Colonic mucosa (tissue), 4 donors: ENCODE measurements around the gene FCN3. TPM values are rescaled to one million over a fixed set of nuclear protein-coding genes. Genes with fewer than 3 reads are reported as not detected.

Experiments used
- DNase-seq: peaks from one replicate; pipeline ENCODE4 v3.0.0-alpha.2; 2020
- H3K27ac ChIP-seq: fragments of 200-600 bp; one replicate; pipeline ENCODE4 v1.8.0; 2021
- H3K27me3 ChIP-seq: fragments of 200-600 bp; one replicate; pipeline ENCODE4 v1.8.0; 2021
- H3K36me3 ChIP-seq: fragments of 200-600 bp; one replicate; pipeline ENCODE4 v1.8.0; 2021
- H3K4me1 ChIP-seq: fragments of 200-600 bp; one replicate; pipeline ENCODE4 v1.8.0; 2021; ENCODE audit warnings: mild to moderate bottlenecking
- H3K4me3 ChIP-seq: fragments of 200-600 bp; one replicate; pipeline ENCODE4 v1.8.0; 2021
- H3K9ac ChIP-seq, 2 donors: one replicate each; pipeline ENCODE4 v1.7.0; 2013; ENCODE audit warnings: control low read depth in 2 of 2, low read depth in 2 of 2, low read length in 2 of 2
- H3K9me3 ChIP-seq: fragments of 200-600 bp; one replicate; pipeline ENCODE4 v1.8.0; 2021
- intact Hi-C: fragments of 100-400 bp; cut with DNase I; formaldehyde crosslinking; loops from one replicate; pipeline ENCODE4 v1.14.1; 2022
- total RNA-seq, 2 donors: library from RNA; stranded (reverse); fragmentation: NEBNext Ultra II Directional in 1 of 2; extraction: Animal tissue kit (Norgen Biotek cat#: 25700) in 1 of 2; gene quantifications; one replicate each; pipeline ENCODE4 v1.2.1, GENCODE V29; 2021
- TF ChIP-seq, protein P1 (sequence below): fragments of 200-600 bp; IDR thresholded peaks from one replicate; pipeline ENCODE4 v1.8.0; 2022; ENCODE audit warnings: antibody characterized with exemption, mild to moderate bottlenecking
- donor health status: healthy.
- donor health status: DM: no; HTN: no; CAD: no.
- donor health status: DM: no; HTN: no; CAD: no.

Gene FCN3
- total RNA-seq, 2 donors from 2014 or later = 0.42 to 1.5 TPM

DNA sequence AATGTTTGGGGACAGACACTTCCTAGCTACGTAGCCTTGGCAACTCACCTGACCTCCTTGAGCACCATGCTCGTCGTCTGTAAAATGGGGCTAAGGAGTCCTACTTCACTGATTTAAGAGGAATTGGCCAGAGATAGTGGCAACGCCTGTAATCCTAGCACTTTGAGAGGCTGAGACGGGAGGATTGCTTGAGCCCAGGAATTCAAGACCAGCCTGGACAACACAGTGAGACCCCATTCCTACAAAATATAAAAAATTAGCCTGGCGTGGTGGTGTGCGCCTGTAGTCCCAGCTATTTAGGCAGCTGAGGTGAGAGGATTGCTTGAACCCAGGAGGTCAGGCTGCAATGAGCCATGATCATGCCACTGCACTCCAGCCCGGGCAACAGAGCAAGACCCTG lies 28.3 kb downstream of the FCN3 start:
- no peaks in the 10 kb centered on the region for H3K36me3 ChIP-seq
- H3K27ac ChIP-seq = no peak overlapping the region
- H3K27me3 ChIP-seq = no peaks in the 10 kb centered on the region
- peaks cover 14% of the 10 kb centered on the region for H3K4me1 ChIP-seq
- no peak overlapping the region for H3K4me3 ChIP-seq
- intact Hi-C loops = no loop called here
- no peak for DNase-seq
- H3K9me3 ChIP-seq = no peaks in the 10 kb centered on the region
- H3K9ac ChIP-seq = no peak overlapping the region
- TF ChIP-seq, protein P1, sequence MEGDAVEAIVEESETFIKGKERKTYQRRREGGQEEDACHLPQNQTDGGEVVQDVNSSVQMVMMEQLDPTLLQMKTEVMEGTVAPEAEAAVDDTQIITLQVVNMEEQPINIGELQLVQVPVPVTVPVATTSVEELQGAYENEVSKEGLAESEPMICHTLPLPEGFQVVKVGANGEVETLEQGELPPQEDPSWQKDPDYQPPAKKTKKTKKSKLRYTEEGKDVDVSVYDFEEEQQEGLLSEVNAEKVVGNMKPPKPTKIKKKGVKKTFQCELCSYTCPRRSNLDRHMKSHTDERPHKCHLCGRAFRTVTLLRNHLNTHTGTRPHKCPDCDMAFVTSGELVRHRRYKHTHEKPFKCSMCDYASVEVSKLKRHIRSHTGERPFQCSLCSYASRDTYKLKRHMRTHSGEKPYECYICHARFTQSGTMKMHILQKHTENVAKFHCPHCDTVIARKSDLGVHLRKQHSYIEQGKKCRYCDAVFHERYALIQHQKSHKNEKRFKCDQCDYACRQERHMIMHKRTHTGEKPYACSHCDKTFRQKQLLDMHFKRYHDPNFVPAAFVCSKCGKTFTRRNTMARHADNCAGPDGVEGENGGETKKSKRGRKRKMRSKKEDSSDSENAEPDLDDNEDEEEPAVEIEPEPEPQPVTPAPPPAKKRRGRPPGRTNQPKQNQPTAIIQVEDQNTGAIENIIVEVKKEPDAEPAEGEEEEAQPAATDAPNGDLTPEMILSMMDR = no peak

DNA sequence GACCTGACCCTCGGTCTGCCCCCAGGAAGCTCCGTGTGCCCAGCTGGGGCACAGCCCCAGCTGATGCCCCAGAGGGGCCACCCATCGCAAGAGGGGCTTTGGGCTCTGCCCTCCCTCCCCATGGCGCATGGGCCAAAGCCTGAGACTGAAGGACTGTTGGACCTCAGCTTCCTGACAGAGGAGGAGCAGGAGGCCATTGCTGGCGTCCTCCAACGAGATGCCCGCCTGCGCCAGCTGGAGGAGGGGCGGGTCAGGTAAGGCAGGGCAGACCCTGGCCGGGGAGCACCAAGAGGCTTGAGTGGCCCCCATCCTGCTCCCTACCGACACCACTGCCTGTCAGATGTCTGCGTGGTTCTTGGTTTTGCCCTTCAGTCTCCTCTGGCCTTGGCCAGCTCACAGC lies 29.4 kb downstream of the FCN3 start:
- Histone ChIP-seq H3K9me3 (no peaks in the 10 kb centered on the region), H3K36me3 (no peaks in the 10 kb centered on the region), H3K9ac (no peak overlapping the region), H3K4me1 (peaks cover 3% of the 10 kb centered on the region), H3K27me3 (no peaks in the 10 kb centered on the region), H3K4me3 (no peak overlapping the region), H3K27ac (no peak overlapping the region)
- TF ChIP-seq, protein P1 = no peak
- no peak for DNase-seq
- intact Hi-C loops = no loop called here

DNA sequence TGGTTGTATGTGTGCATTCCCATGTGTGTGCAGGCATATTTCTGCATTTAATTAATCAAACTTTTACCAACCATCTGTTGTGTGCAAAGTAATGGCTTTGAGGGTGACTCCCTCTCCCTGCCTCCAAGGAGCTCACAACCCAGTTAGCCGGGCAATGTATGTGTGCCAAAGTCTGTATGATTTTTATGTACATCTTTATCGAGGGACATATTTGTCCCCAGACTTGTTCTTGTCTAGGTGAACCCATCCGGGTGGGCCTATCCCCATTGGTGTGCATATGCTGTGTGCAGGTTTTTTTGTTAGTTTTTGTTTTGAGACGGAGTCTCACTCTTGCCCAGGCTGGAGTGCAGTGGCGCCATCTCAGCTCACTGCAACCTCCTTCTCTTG lies 31.0 kb downstream of the FCN3 start:
- Histone ChIP-seq H3K27ac (no peak overlapping the region), H3K36me3 (no peaks in the 10 kb centered on the region), H3K27me3 (no peaks in the 10 kb centered on the region), H3K4me1 (no peaks in the 10 kb centered on the region), H3K4me3 (peak overlapping the region; percentile 36), H3K9me3 (no peaks in the 10 kb centered on the region), H3K9ac (peak overlapping the region; percentile 35 to 74)
- TF ChIP-seq, protein P1 = no peak
- intact Hi-C loops = no loop called here
- DNase-seq = no peak

DNA sequence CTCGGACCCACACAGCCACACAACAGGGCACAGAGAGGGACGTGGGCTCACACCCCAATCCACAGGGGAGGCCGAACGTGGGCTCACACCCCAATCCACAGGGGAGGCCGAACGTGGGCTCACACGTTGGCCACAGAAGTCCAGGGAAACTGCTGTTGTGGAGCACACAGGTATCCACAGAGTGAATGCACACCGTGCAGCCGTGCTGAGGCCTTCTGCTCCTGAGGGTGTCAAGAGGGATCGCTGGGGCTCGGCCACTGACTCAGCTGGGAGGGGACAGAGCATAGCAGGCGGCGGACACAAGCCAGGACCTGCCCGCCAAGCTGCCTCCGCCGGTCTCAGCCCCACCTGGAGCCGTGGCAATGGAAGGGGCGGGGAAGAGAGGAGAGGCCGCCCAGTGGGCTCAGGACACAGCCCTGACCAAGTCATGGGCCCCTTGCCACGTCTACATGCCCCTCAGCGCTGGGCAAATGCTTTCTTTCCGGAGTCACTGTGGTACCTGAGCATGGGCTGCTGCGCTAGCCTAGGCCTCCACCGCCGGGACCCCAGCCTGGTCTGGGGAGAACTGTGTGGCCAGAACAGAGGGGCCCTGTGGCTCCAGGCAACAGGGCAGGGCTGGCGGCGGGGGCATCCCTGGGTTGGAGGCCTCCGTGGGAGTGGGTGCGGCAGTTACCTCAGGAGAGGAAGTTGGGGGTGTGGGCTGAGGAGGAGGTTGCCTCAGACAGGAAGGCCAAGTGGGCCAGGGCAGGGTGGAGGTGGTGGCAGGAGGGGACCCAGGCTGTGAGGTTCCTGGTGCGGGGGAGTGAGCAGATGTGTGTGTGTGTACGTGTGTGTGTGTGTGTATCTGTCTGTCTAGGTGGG lies 31.6 kb downstream of the FCN3 start:
- DNase-seq = peak; percentile 42
- Histone ChIP-seq H3K27me3 (no peaks in the 10 kb centered on the region), H3K4me3 (peak overlapping the region; percentile 36), H3K9ac (peak overlapping the region; percentile 74 to 78), H3K36me3 (no peaks in the 10 kb centered on the region), H3K27ac (peak overlapping the region; percentile 46), H3K4me1 (no peaks in the 10 kb centered on the region), H3K9me3 (no peaks in the 10 kb centered on the region)
- intact Hi-C loops = no loop called here
- TF ChIP-seq, protein P1 = no peak

DNA sequence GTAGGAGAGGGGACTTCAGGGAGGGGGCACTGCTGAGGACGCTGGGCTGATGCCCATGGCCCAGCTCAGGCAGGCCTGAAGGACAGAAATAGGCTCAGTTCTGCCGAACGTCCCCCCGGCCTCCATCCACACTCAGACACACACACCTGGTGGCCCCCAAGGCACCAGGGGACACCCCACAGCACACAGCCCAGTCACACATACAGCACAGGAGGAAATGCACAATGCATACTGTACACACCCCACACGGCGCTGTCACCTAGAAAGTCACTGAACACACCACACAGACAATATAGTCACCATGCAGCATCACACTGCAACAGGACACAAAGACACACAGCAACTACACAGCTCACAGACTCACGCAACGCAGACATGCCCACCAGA lies 32.2 kb downstream of the FCN3 start:
- TF ChIP-seq, protein P1 = no peak
- Histone ChIP-seq H3K9me3 (no peaks in the 10 kb centered on the region), H3K4me1 (no peaks in the 10 kb centered on the region), H3K27ac (peak overlapping the region; percentile 46), H3K9ac (peak overlapping the region; percentile 74 to 78), H3K4me3 (peak overlapping the region; percentile 36), H3K27me3 (no peaks in the 10 kb centered on the region), H3K36me3 (no peaks in the 10 kb centered on the region)
- intact Hi-C loops = no loop called here
- no peak for DNase-seq
